ENCODE data around the gene CDC42BPB.

- TF ChIP-seq EZH2 (optimal IDR thresholded peaks at IDR 0.05; ENCODE audit: low read depth, low read length) (no peak), CTCF (IDR thresholded peaks at IDR 0.05; ENCODE audit: low read length) (no peak), EZH2phosphoT487 (IDR thresholded peaks at IDR 0.05; ENCODE audit: low read length) (no peak)
Measured at GRCh38 chr14:103007555-103007954, 49.8 kb downstream of the CDC42BPB start.
